Stimulated activated CD8-positive, alpha-beta memory T cell treated with anti-CD3 and anti-CD28 coated beads, Interleukin-12 subunit alpha, Interleukin-12 subunit beta, amount 100 ng/mL, for 4 hours (primary cell): ENCODE data around the gene ALLC.
A peak's percentile ranks its signal among the peaks of the same experiment; 100 is the strongest.

Experiments
- DNase-seq: peaks from one replicate; pipeline ENCODE4 v3.0.0-alpha.2; 2020; ENCODE audit warnings: low read depth

The ALLC gene

GRCh38 chr2:3639653-3640052 is 18.3 kb upstream of the ALLC start:
- no peak for DNase-seq

- no peak for DNase-seq
Observed at GRCh38 chr2:3641181-3641580, 16.8 kb upstream of the ALLC start.

GRCh38 chr2:3641841-3642421 is 16.1 kb upstream of the ALLC start:
- DNase-seq = no peak

GRCh38 chr2:3642521-3643215 is 15.3 kb upstream of the ALLC start:
- DNase-seq = no peak

GRCh38 chr2:3643371-3644245 is 14.4 kb upstream of the ALLC start:
- DNase-seq = no peak

GRCh38 chr2:3644246-3644525 is 13.8 kb upstream of the ALLC start:
- DNase-seq = no peak

GRCh38 chr2:3644891-3645605 is 13.0 kb upstream of the ALLC start:
- DNase-seq = no peak

GRCh38 chr2:3645745-3646389 is 12.1 kb upstream of the ALLC start:
- no peak for DNase-seq

- DNase-seq = no peak
Observed at GRCh38 chr2:3646446-3646845, 11.6 kb upstream of the ALLC start.

GRCh38 chr2:3647246-3647645 is 10.8 kb upstream of the ALLC start:
- DNase-seq = no peak

- DNase-seq = no peak
Observed at GRCh38 chr2:3647831-3648651, 10.0 kb upstream of the ALLC start.

- no peak for DNase-seq
Observed at GRCh38 chr2:3648652-3649177, 9.3 kb upstream of the ALLC start.

- DNase-seq = no peak
Observed at GRCh38 chr2:3649581-3649980, 8.4 kb upstream of the ALLC start.

GRCh38 chr2:3650140-3650920 is 7.7 kb upstream of the ALLC start:
- DNase-seq = no peak

GRCh38 chr2:3651691-3652648 is 6.0 kb upstream of the ALLC start:
- DNase-seq = peak; percentile 19

GRCh38 chr2:3652896-3653625 is 4.9 kb upstream of the ALLC start:
- DNase-seq = no peak

- DNase-seq = no peak
Observed at GRCh38 chr2:3654011-3654410, 4.0 kb upstream of the ALLC start.

GRCh38 chr2:3654531-3655225 is 3.3 kb upstream of the ALLC start:
- DNase-seq = no peak
